Keratinocyte (primary cell): ENCODE results near the gene HABP2. TPM values are rescaled to one million over a fixed set of nuclear protein-coding genes. Genes with fewer than 3 reads are reported as not detected.

Source experiments
- DNase-seq: peaks from one replicate; pipeline ENCODE4 v3.0.0-alpha.2; 2011; ENCODE audit warnings: low read depth, missing footprints, low spot score
- FAIRE-seq: peaks from 2 replicates; lab custom pipeline; 2011; peaks lifted over from hg19 to GRCh38; lab: Jason Lieb, UNC
- H2AFZ ChIP-seq: 2 replicates; pipeline ENCODE4 v1.6.0; 2012; ENCODE audit warnings: low read length, control low read depth, inconsistent platforms; ENCODE audit not compliant: control insufficient read depth
- H3K27ac ChIP-seq: 2 replicates; pipeline ENCODE4 v1.5.1; 2011; ENCODE audit warnings: low read length; ENCODE audit not compliant: control insufficient read depth, insufficient read depth
- H3K27me3 ChIP-seq: 3 replicates; pipeline ENCODE4 v1.6.0; 2011; ENCODE audit warnings: low read length; ENCODE audit not compliant: control insufficient read depth, insufficient read depth; ENCODE audit errors: extremely low read depth
- H3K36me3 ChIP-seq, 2 experiments: 2 replicates in 1 of 2; 3 replicates in 1 of 2; pipeline ENCODE4 v1.5.1; 2011; ENCODE audit warnings: low read length in 2 of 2, mild to moderate bottlenecking in 1 of 2; ENCODE audit not compliant: control insufficient read depth in 2 of 2, insufficient read depth in 2 of 2; ENCODE audit errors: extremely low read depth in 1 of 2
- H3K4me1 ChIP-seq: 3 replicates; pipeline ENCODE4 v1.5.1; 2011; ENCODE audit warnings: low read length; ENCODE audit not compliant: control insufficient read depth, insufficient read depth; ENCODE audit errors: extremely low read depth
- H3K4me2 ChIP-seq: 3 replicates; pipeline ENCODE4 v1.6.0; 2011; ENCODE audit warnings: low read depth, low read length; ENCODE audit not compliant: control insufficient read depth, insufficient read depth; ENCODE audit errors: extremely low read depth
- H3K4me3 ChIP-seq, 3 experiments: fragments of 200-600 bp in 1 of 3; sonication (generic) in 1 of 3; 2 replicates in 2 of 3; 3 replicates in 1 of 3; pipeline ENCODE4 v1.5.1; 2011 to 2016; ENCODE audit warnings: low read length in 3 of 3, mild to moderate bottlenecking in 3 of 3, control low read depth in 2 of 3, inconsistent platforms in 1 of 3, low read depth in 1 of 3, mixed read lengths in 1 of 3, mixed run types in 1 of 3, moderate library complexity in 1 of 3; ENCODE audit not compliant: control insufficient read depth in 2 of 3, insufficient read depth in 2 of 3; ENCODE audit errors: extremely low read depth in 1 of 3
- H3K79me2 ChIP-seq: 2 replicates; pipeline ENCODE4 v1.6.0; 2012; ENCODE audit warnings: low read length; ENCODE audit not compliant: control insufficient read depth, insufficient read depth
- H3K9ac ChIP-seq: 3 replicates; pipeline ENCODE4 v1.6.0; 2011; ENCODE audit warnings: low read length; ENCODE audit not compliant: control insufficient read depth, insufficient read depth; ENCODE audit errors: extremely low read depth
- H3K9me1 ChIP-seq: 3 replicates; pipeline ENCODE4 v1.6.0; 2011; ENCODE audit warnings: low read length; ENCODE audit not compliant: control insufficient read depth, insufficient read depth; ENCODE audit errors: extremely low read depth
- H3K9me3 ChIP-seq: 2 replicates; pipeline ENCODE4 v1.5.1; 2012; ENCODE audit warnings: low read depth, low read length; ENCODE audit not compliant: control insufficient read depth
- H4K20me1 ChIP-seq: 3 replicates; pipeline ENCODE4 v1.6.0; 2011; ENCODE audit warnings: low read length; ENCODE audit not compliant: control insufficient read depth, insufficient read depth; ENCODE audit errors: extremely low read depth
- CTCF ChIP-seq, 3 experiments: IDR thresholded peaks in 1 of 3; conservative IDR thresholded peaks in 1 of 3; optimal IDR thresholded peaks in 1 of 3; 2 replicates in 2 of 3; 3 replicates in 1 of 3; pipeline versions ENCODE3 to v1.5.1; 2011; ENCODE audit warnings: low read length in 3 of 3, mild to moderate bottlenecking in 3 of 3, moderate library complexity in 2 of 3, control low read depth in 1 of 3, inconsistent platforms in 1 of 3; ENCODE audit not compliant: insufficient read depth in 2 of 3; ENCODE audit errors: extremely low read depth in 1 of 3
- EZH2 ChIP-seq: IDR thresholded peaks from one replicate; pipeline ENCODE4 v1.6.1; 2012; ENCODE audit warnings: inconsistent platforms, mild to moderate bottlenecking, low read length, moderate library complexity
- dilution Hi-C: fragments of 300-500 bp; cut with MboI; formaldehyde crosslinking; loops from one replicate; pipeline ENCODE4 v1.7.0; 2020; ENCODE audit warnings: low sequenced_read_pairs; ENCODE audit not compliant: extremely low pct_ligation_motif_present
- polyA plus RNA-seq, 5 experiments: library from polyadenylated mRNA; depleted of rRNA in 3 of 5; stranded (reverse) in 3 of 5; stranded (forward) in 1 of 5; unstranded in 1 of 5; fragments of >200 nt; gene quantifications; 1 replicate in 1 of 5; 2 replicates in 3 of 5; 3 replicates in 1 of 5; pipeline versions ENCODE4 v1.2.1 to v1.2.3, GENCODE V29; 2011 to 2012; ENCODE audit warnings: missing spikeins in 2 of 5, low read depth in 1 of 5, low replicate concordance in 1 of 5

HABP2 gene
- polyA plus RNA-seq, 1 donor (not counting 4 experiments of a cell fraction or from before 2014, with no cell fraction given): not detected

- FAIRE-seq (no peak), DNase-seq (no peak)
- no peak for TF ChIP-seq CTCF (optimal IDR thresholded peaks at IDR 0.05 in 1 of 3, IDR thresholded peaks at IDR 0.05 in 1 of 3, conservative IDR thresholded peaks at IDR 0.05 in 1 of 3; ENCODE audit: extremely low read depth in 1 of 3, insufficient read depth in 2 of 3, low read length in 3 of 3)
- TF ChIP-seq EZH2: no peak
- peaks cover 22% of the 10 kb centered on the region for H3K27me3 ChIP-seq
- dilution Hi-C loops: no loop called here
- H3K4me3 ChIP-seq: no peak overlapping the region
- H3K79me2 ChIP-seq: no peaks in the 10 kb centered on the region
- H3K9ac ChIP-seq: no peak overlapping the region
- no peak overlapping the region for H3K4me2 ChIP-seq
- no peaks in the 10 kb centered on the region for H3K36me3 ChIP-seq
- H4K20me1 ChIP-seq: no peaks in the 10 kb centered on the region
- no peak overlapping the region for H3K27ac ChIP-seq
- no peaks in the 10 kb centered on the region for H3K9me3 ChIP-seq
- H3K4me1 ChIP-seq: no peaks in the 10 kb centered on the region
- no peak overlapping the region for H2AFZ ChIP-seq
- H3K9me1 ChIP-seq: no peaks in the 10 kb centered on the region
Measured at GRCh38 chr10:113562069-113562468, 9.2 kb downstream of the HABP2 start.

- Histone ChIP-seq H3K79me2 (no peaks in the 10 kb centered on the region), H3K9ac (no peak overlapping the region), H3K27me3 (peaks cover 18% of the 10 kb centered on the region), H3K9me3 (no peaks in the 10 kb centered on the region), H3K36me3 (no peaks in the 10 kb centered on the region), H3K9me1 (no peaks in the 10 kb centered on the region), H3K27ac (no peak overlapping the region), H2AFZ (no peak overlapping the region), H3K4me3 (no peak overlapping the region), H3K4me2 (no peak overlapping the region), H4K20me1 (no peaks in the 10 kb centered on the region), H3K4me1 (no peaks in the 10 kb centered on the region)
- DNase-seq (no peak), FAIRE-seq (no peak)
- TF ChIP-seq EZH2 (no peak), CTCF (optimal IDR thresholded peaks at IDR 0.05 in 1 of 3, IDR thresholded peaks at IDR 0.05 in 1 of 3, conservative IDR thresholded peaks at IDR 0.05 in 1 of 3; ENCODE audit: extremely low read depth in 1 of 3, insufficient read depth in 2 of 3, low read length in 3 of 3) (no peak)
- dilution Hi-C loops: no loop called here
Measured at GRCh38 chr10:113562704-113563103, 9.9 kb downstream of the HABP2 start.
